HG02852 (cell line): ENCODE measurements around the gene TSEN34.
A peak's percentile ranks its signal among the peaks of the same experiment; 100 is the strongest.
"Not testable (repeated sequence)": the region's sequence is repeated elsewhere in the genome, so short reads cannot be mapped to it uniquely, and the experiment has no call there.

ENCODE experiments used
- ATAC-seq: cut with Tn5 transposase; IDR thresholded peaks from one replicate; pipeline ENCODE4 v1.9.1; 2021; ENCODE audit warnings: mild to moderate bottlenecking, moderate library complexity; ENCODE audit not compliant: unreplicated experiment

The TSEN34 gene

DNA sequence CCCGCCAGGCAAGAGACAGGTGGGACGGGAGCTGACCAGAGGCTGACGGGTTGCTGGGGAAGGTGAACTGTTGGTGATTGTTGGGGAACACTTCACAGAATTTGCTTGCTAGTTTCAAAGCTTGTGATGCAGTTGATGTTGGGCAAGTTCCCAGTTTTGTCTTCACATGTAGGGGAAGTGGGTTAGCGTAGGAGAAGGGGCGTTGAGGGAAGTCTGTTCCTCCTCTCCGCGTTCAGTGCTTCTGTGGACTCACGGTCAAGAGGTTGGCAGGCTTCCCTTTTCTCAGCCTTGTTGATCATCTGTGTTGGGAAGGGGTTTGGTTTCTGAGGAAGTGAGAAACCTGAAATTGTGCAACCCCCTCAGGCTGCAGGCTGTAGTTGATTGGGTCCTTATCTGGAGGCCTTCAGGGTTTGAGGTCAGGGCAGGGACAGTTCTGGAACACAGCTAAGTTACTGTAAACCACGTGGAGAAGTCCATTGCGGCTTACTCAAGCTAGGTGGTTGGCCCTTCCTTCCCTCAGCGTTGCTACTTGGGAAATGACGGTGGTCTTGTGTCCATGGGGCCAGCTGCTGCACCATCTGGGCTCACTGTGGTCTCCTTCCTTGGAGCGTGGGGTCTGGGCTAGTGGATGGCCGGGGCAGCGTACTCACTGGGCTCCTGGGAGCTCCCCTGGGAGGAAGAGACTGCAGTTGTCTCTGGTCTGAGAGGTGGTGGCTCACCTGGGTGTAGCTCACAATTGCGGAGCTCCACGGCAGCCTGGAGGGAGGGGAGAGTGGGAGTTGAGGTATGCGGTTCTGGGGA is 17.1 kb downstream of the TSEN34 start:
- peak; percentile 38 for ATAC-seq

DNA sequence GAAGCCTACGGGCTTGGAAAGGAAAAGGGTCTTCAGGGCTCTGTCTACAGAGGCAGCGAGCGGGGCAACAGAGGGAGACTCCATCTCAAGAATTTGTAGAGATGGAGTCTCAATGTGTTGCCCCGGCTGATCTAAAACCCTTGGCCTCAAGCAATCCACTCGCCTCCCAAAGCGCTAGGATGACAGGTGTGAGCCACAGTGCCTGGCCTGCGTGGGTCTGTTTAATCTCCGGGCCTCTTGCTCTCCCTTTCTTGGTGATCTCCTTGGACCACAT is 17.6 kb downstream of the TSEN34 start:
- ATAC-seq, result no peak

GRCh38 chr19:54209058-54209810 is 18.1 kb downstream of the TSEN34 start:
- ATAC-seq, result no peak

GRCh38 chr19:54209811-54210494 is 18.8 kb downstream of the TSEN34 start:
- ATAC-seq, result no peak

DNA sequence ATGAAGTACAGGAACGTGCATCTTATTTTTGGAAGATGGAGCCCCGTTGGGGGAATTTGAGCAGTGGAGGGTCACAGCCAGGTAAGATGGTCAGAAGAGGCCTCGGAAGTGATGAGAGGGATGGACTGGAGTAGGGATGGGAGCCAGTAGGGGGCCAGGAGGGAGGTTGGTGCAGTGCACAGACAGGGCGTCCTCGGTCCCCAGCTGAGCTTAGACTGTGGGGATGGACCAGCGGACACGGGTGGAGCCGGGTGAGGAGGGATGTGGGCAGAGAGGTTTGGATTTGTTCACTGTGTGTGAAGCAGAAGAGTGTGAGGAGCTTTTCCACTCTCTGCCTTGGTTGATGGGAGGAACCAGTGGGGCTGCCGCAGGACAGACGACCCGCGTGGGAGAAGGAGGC is 20.1 kb downstream of the TSEN34 start:
- no peak for ATAC-seq

- not testable (repeated sequence) for ATAC-seq
Observed at GRCh38 chr19:54214217-54214616, 23.1 kb downstream of the TSEN34 start.

DNA sequence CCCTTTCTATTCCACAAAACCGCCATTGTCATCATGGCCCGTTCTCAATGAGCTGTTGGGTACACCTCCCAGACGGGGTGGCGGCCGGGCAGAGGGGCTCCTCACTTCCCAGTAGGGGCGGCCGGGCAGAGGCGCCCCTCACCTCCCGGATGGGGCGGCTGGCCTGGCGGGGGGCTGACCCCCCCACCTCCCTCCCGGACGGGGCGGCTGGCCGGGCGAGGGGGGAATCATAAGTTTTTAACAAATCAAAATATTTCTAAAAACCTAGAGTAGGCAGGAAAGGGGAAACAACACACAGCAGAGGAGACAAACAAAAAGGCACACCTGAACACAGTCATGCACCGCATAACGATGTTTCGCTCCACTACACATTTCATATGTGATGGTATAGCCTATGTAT is 23.6 kb downstream of the TSEN34 start:
- not testable (repeated sequence) for ATAC-seq

DNA sequence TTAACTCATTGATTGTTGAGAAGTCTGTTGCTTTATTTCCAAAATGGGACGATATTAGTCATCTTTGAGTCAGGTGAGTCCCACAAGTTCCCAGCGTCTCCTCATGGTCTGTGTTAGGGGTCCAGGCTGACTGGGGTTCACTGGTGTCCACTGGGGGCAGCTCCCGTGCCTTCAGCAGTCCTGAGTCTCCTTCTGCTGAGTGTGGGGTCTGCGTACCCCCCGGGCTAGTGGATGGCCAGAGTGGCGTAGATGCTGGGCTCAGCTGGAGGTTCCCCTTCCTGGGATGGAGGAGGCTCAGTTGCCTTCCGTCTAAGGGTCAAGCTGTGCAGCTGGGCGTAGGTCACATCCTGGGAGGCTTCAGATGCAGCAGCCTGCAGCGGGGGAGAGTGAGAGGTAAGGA is 25.8 kb downstream of the TSEN34 start:
- ATAC-seq, result no peak

GRCh38 chr19:54217517-54218247 is 26.6 kb downstream of the TSEN34 start:
- not testable (repeated sequence) for ATAC-seq

- ATAC-seq, result no peak
Observed at GRCh38 chr19:54218259-54218658, 27.2 kb downstream of the TSEN34 start.

DNA sequence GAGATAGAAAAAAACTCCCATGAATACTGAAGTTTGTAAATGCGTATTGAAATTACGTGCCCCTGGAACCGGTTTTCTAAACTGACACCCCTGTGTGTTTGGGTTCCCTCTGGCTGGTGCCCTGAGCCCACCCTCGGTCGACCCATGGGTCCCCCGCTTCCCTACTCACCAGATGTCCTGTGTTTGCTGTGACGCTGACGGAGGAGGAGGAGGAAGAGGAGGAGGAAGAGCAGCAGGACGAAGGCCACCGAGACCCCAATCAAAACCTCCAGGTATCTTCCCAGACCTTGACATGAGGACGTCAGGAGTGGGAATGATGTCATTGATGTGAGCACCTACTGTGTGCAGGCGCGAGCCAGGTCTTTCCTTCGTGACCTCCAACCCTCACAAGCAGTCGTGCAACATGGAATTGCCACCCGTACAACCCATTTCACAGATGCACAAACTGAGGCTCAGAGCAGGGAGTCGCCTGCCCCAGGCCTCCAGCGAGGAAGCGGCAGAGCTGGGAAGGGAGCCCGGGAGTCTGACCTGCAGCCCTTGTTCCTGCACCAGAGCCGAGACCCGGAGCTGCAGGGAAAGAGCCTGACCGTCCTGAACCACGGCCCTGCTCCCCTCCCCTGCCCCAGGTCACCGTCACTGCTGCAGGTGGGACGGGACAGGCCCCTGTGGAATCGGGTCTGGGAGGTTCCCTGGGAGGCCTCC is 28.0 kb downstream of the TSEN34 start:
- no peak for ATAC-seq

DNA sequence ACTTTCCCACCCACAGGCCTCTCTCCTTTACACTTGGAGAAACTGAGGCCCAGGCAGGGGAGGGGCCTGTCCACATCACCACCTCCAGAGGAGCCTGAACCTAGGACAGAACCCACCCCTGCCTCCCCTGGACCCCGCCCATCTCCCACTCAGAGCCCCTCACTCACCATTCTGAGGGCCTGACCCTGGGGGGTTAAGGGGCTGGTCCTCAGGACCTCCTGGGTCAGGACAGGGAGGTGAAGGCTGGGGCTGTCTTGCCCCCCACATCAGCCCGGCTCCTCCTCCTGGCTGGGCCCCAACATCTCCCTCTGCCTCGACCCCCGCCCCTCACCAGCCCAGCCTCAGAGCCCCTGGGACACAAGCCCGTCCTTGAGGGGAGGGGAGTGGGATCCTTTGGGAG is 28.6 kb downstream of the TSEN34 start:
- not testable (repeated sequence) for ATAC-seq

DNA sequence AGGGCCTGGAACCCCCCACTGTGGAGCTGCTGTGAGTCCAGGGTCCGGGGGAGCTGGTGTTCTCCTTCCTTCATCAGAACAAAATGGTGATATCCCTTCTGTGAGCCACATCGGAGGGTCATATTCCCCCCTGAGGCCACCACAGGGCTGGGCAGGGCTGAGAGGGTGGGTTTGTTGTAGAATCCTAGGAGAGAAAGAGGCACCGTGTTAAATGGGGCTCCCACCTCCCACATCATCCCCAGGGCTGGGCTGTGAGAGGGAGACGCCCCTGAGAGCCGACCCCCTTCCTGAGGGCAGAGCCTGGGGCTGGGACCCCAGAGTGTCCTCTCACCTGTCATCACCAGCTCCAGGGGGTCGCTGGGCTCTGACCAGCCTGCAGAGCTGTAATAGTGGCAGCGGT is 30.8 kb downstream of the TSEN34 start:
- ATAC-seq, result not testable (repeated sequence)

DNA sequence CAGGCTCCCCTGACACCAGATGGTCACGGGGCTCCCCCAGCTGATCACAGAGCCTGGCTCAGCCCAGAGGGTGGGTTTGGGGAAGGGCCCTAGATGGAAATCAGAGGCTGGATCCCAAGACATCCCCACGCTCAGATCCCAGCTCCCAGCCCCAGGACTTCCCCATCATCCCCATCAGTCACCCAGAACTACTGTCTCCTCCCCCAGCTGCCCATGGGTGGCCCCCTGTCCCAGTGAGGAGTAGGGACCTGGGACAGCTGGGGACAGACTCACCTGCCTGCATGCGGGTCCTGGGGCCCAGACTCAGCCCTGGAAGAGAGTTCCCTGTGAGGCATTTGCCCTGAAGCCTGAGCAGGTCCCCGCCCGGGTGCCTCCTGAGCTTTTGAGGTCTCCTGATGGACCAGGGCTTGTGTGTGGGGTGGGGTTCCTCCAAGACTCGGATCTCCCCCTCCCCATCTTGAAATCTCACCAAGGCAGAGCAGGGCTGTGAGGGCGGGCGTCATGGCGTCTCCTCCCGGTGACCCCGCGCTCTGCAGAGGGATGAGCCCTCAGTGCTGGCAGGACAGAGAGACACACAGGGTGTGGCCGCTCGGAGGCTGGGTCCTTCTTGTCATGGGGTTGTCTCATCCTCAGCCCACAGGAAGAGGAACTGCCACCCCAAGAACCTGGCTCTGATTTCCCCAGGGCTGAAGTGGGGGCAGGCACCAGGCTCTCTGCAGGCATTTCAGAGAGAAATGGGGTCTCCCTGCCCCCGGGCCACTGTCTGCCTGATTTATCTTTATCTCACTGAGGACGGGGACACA is 31.6 kb downstream of the TSEN34 start, which contains the start of gene LILRB3:
Gene LILRB3, minus strand, starts transcription at position 534 of the 803 bp plus-strand sequence. Its CDS starts 31 bp downstream, at position 503.
- ATAC-seq, result not testable (repeated sequence)

DNA sequence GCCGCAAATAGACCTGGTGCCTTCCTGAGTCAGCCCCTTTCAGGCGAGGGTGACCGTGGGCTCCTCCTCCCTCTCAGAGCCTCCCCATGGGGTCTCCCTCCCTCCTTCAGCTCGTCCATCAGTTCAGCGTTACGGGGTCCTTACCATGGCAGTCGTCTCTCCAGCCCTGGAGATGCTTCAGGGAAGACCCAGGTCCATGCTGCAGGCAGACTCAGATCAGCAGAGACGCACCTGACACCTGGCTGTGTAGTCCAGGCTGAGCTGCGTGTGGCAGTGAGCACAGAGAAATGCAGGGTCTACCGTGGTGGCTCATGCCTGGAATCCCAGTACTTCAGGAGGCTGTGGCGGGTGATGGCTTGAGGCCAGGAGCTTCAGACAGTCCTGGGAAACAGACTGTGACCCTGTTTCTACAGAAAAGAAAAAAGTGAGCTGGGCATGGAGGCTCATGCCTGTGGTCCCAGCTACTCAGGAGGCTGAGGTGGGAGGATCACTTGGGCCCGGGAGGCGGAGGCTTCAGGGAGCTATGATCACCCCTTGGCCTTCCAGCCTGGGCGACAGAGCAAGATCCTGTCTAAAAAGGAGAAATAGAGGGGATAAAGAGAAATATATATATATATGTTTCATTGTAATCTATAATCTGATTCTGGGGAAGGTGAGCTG is 32.3 kb downstream of the TSEN34 start:
- ATAC-seq, result not testable (repeated sequence)

DNA sequence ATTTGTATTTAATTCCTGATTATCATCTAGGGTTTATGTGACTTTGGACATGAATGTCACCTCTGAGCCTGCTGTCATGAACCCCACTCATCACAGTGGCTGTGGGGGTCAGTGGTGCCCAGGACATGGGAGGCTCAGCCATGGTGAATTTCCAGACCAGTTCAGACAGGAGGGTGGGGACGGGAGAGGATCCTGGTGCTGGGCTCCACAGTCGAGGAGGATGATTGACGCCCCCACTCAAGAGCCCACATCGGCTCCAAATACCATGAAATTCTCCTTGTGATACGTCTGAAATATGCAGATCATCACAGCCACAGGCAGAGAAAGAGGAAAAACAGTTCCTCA is 32.8 kb downstream of the TSEN34 start:
- ATAC-seq, result not testable (repeated sequence)

- ATAC-seq, result not testable (repeated sequence)
Observed at GRCh38 chr19:54224619-54225018, 33.5 kb downstream of the TSEN34 start.

DNA sequence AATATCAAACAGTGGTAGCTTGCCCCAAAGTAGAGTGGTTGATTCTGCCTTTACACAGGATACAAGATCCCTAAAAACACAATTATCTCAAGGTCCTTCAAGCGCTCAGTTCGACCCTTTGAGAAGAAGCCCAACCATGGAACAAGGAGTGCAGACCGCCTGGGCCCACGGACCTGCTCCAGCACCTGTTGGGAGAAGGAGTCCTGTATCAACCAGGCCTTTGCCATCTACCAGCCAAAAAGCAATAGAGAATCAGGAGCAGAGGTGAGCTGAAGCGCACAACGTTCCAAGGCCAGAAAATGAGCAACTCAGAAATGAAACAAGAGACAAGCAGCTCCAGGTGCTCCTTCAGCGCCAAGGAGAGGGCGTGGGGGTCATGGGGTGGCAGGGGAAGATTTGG is 38.0 kb downstream of the TSEN34 start:
- ATAC-seq, result no peak

DNA sequence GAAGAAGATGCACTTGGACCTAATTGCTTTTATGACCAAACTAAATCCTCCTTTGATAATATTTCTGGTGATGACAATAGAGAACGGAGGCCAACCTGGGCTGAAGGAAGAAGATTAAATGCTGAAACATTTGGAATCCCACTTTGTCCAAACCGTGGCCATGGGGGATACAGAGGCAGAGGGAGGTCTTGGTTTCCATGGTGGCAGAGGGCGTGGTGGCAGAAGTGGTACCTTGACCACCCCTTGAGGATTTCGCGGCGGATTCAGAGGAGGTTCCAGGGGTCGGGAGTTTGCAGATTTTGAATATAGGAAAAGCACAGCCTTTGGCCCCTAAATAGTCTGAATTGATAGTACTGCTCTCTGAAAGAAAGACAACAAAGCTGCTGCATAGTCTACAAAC is 38.9 kb downstream of the TSEN34 start:
- ATAC-seq, result no peak
